HEK293 (cell line): ENCODE data around the gene HSD17B1.

Source experiments
- CTCF ChIA-PET: fragments of 350-600 bp; formaldehyde crosslinking; extraction: SDS; loops from one replicate; lab custom pipeline; 2021; ENCODE audit warnings: antibody characterized with exemption; lab: Yijun Ruan, JAX
- POLR2A ChIA-PET: fragments of 300-600 bp; formaldehyde crosslinking; extraction: SDS; loops from one replicate; lab custom pipeline; 2020; ENCODE audit warnings: antibody characterized with exemption, inconsistent platforms; lab: Yijun Ruan, JAX
- H3K27ac ChIP-seq: fragments of 200-500 bp; sonication (Bioruptor generic); 2 replicates; pipeline ENCODE4 v1.5.1; 2014; ENCODE audit warnings: low read depth, low read length, control low read depth, inconsistent platforms; ENCODE audit errors: extremely low read depth
- H3K36me3 ChIP-seq, 2 experiments: fragments of 200-500 bp in 1 of 2; sonication (Bioruptor generic) in 1 of 2; 1 replicate in 1 of 2; 2 replicates in 1 of 2; pipeline ENCODE4 v1.5.1; 2014 to 2017; ENCODE audit warnings: inconsistent platforms in 2 of 2, low read length in 2 of 2; ENCODE audit not compliant: control insufficient read depth in 2 of 2, insufficient read depth in 1 of 2
- H3K4me1 ChIP-seq: fragments of 200-500 bp; sonication (Bioruptor generic); 2 replicates; pipeline ENCODE4 v1.5.1; 2014; ENCODE audit warnings: mild to moderate bottlenecking, low read length, inconsistent platforms; ENCODE audit not compliant: control insufficient read depth, insufficient read depth
- H3K4me3 ChIP-seq: 2 replicates; pipeline ENCODE4 v1.5.1; 2011; ENCODE audit warnings: low read depth, mild to moderate bottlenecking, control low read depth, low read length, moderate library complexity
- H3K9me3 ChIP-seq: fragments of 200-500 bp; sonication (Bioruptor generic); 2 replicates; pipeline ENCODE4 v1.5.1; 2014; ENCODE audit warnings: low read depth, low read length, inconsistent platforms; ENCODE audit not compliant: control insufficient read depth, insufficient read depth
- KLF16 ChIP-seq: fragments of 450-650 bp; formaldehyde crosslinking; IDR thresholded peaks from 2 replicates; pipeline ENCODE4 v1.5.1; 2017; ENCODE audit warnings: missing biosample characterization, missing genetic modification characterization
- MYNN ChIP-seq: fragments of 450-650 bp; formaldehyde crosslinking; IDR thresholded peaks from 2 replicates; pipeline ENCODE4 v1.5.1; 2016; ENCODE audit warnings: missing biosample characterization, missing genetic modification characterization, borderline replicate concordance
- SCRT2 ChIP-seq: fragments of 450-650 bp; formaldehyde crosslinking; IDR thresholded peaks from 2 replicates; pipeline ENCODE4 v1.5.1; 2016; ENCODE audit warnings: missing biosample characterization, missing genetic modification characterization
- TCF7L2 ChIP-seq: IDR thresholded peaks from 2 replicates; pipeline ENCODE4 v1.6.1; 2011; ENCODE audit warnings: low read depth, mild to moderate bottlenecking, inconsistent platforms, low read length, moderate library complexity, borderline replicate concordance
- ZBTB6 ChIP-seq: fragments of 450-650 bp; formaldehyde crosslinking; IDR thresholded peaks from 2 replicates; pipeline ENCODE4 v1.5.1; 2017; ENCODE audit warnings: missing biosample characterization, missing genetic modification characterization
- ZNF138 ChIP-seq: fragments of 450-650 bp; formaldehyde crosslinking; IDR thresholded peaks from 2 replicates; pipeline ENCODE4 v1.5.1; 2016; ENCODE audit warnings: missing biosample characterization, missing genetic modification characterization, borderline replicate concordance
- ZNF184 ChIP-seq: fragments of 450-650 bp; IDR thresholded peaks from 2 replicates; pipeline ENCODE4 v1.5.1; 2018; ENCODE audit warnings: missing biosample characterization, mild to moderate bottlenecking, missing genetic modification characterization
- ZNF19 ChIP-seq: fragments of 450-650 bp; formaldehyde crosslinking; IDR thresholded peaks from 2 replicates; pipeline ENCODE4; 2016; ENCODE audit warnings: missing biosample characterization, missing genetic modification characterization, low read depth
- ZNF239 ChIP-seq: fragments of 450-650 bp; formaldehyde crosslinking; IDR thresholded peaks from 2 replicates; pipeline ENCODE4 v1.5.1; 2016; ENCODE audit warnings: missing biosample characterization, missing genetic modification characterization
- ZNF280C ChIP-seq: fragments of 450-650 bp; formaldehyde crosslinking; IDR thresholded peaks from 2 replicates; pipeline ENCODE4 v1.5.1; 2016; ENCODE audit warnings: missing biosample characterization, missing genetic modification characterization
- ZNF302 ChIP-seq: fragments of 450-650 bp; formaldehyde crosslinking; IDR thresholded peaks from 2 replicates; pipeline ENCODE4 v1.5.1; 2016; ENCODE audit warnings: missing biosample characterization, missing genetic modification characterization, low read depth
- ZNF341 ChIP-seq: fragments of 450-650 bp; formaldehyde crosslinking; IDR thresholded peaks from 2 replicates; pipeline ENCODE4; 2016; ENCODE audit warnings: low read depth, missing biosample characterization, missing genetic modification characterization
- ZNF394 ChIP-seq: fragments of 450-650 bp; formaldehyde crosslinking; IDR thresholded peaks from 2 replicates; pipeline ENCODE4 v1.5.1; 2016; ENCODE audit warnings: missing biosample characterization, missing genetic modification characterization, mild to moderate bottlenecking, moderate library complexity, borderline replicate concordance
- ZNF473 ChIP-seq: fragments of 450-650 bp; formaldehyde crosslinking; IDR thresholded peaks from 2 replicates; pipeline ENCODE4 v1.5.1; 2017; ENCODE audit warnings: missing biosample characterization, missing genetic modification characterization
- ZNF501 ChIP-seq: fragments of 450-650 bp; formaldehyde crosslinking; IDR thresholded peaks from 2 replicates; pipeline ENCODE4 v1.5.1; 2016; ENCODE audit warnings: missing biosample characterization, missing genetic modification characterization
- ZNF549 ChIP-seq: fragments of 450-650 bp; IDR thresholded peaks from 2 replicates; pipeline ENCODE4 v1.5.1; 2018; ENCODE audit warnings: missing biosample characterization, missing genetic modification characterization, mild to moderate bottlenecking, inconsistent platforms, moderate library complexity
- ZNF610 ChIP-seq: fragments of 450-650 bp; formaldehyde crosslinking; IDR thresholded peaks from 2 replicates; pipeline ENCODE4 v1.5.1; 2016; ENCODE audit warnings: missing biosample characterization, missing genetic modification characterization, borderline replicate concordance
- ZNF843 ChIP-seq: fragments of 450-650 bp; formaldehyde crosslinking; IDR thresholded peaks from 2 replicates; pipeline ENCODE4 v1.5.1; 2016; ENCODE audit warnings: missing biosample characterization, missing genetic modification characterization
- ZSCAN16 ChIP-seq: fragments of 450-650 bp; formaldehyde crosslinking; IDR thresholded peaks from 2 replicates; pipeline ENCODE4 v1.5.1; 2016; ENCODE audit warnings: missing biosample characterization, missing genetic modification characterization

HSD17B1 gene

GRCh38 chr17:42590886-42591285 lies 38.2 kb downstream of the HSD17B1 start (continued):
- TF ChIP-seq ZNF138 (tag by site-specific recombination), result no peak

GRCh38 chr17:42591411-42591810 lies 38.7 kb downstream of the HSD17B1 start:
- no peaks in the 10 kb centered on the region for H3K4me1 ChIP-seq
- no peak overlapping the region for H3K4me3 ChIP-seq
- ChIA-PET POLR2A (interaction anchor here (1.0 to 1.4 kb wide), 2 partner anchors 18 to 182 kb away, joined by 3 read pairs; partner anchors contain the start of genes RETREG3, TUBG1 and VPS25), CTCF (interaction anchor here (1.6 to 2.7 kb wide), 2 partner anchors 13 to 89 kb away, joined by 5 to 20 read pairs; partner anchors contain the start of gene PSMC3IP)
- H3K36me3 ChIP-seq, result peaks cover 40 to 66% of the 10 kb centered on the region in 2 experiments
- H3K27ac ChIP-seq, result no peak overlapping the region
- TF ChIP-seq ZNF501 (tag by site-specific recombination) (no peak), ZNF302 (tag by site-specific recombination) (no peak), ZNF610 (tag by site-specific recombination) (no peak), ZNF239 (tag by site-specific recombination) (no peak)
- H3K9me3 ChIP-seq, result no peaks in the 10 kb centered on the region

GRCh38 chr17:42596386-42596785 lies 43.7 kb downstream of the HSD17B1 start:
- Histone ChIP-seq H3K27ac (no peak overlapping the region), H3K4me3 (no peak overlapping the region), H3K4me1 (no peaks in the 10 kb centered on the region), H3K9me3 (no peaks in the 10 kb centered on the region), H3K36me3 (peaks cover 11 to 20% of the 10 kb centered on the region in 2 experiments)
- POLR2A ChIA-PET, result interaction anchor here (1.2 kb wide), 1 partner anchor 63 kb away, joined by 4 read pairs; the partner anchor contains the start of gene TUBG2
- CTCF ChIA-PET, result interaction anchor here (0.6 to 3.8 kb wide), 3 partner anchors 12 to 18 kb away, joined by 3 to 19 read pairs (median 3); partner anchors contain the start of gene TUBG1
- no peak for TF ChIP-seq ZNF549
- no peak for TF ChIP-seq ZNF19
- TF ChIP-seq ZNF184 (tag by site-specific recombination), result no peak
- TF ChIP-seq ZNF280C, result no peak
- no peak for TF ChIP-seq ZNF394
- no peak for TF ChIP-seq MYNN (tag by site-specific recombination)
- TF ChIP-seq ZNF473 (tag by site-specific recombination), result no peak
- TF ChIP-seq ZNF843 (tag by site-specific recombination), result no peak
- no peak for TF ChIP-seq KLF16 (tag by site-specific recombination)
- TF ChIP-seq ZSCAN16 (tag by site-specific recombination), result no peak
- TF ChIP-seq ZNF302 (tag by site-specific recombination), result no peak
- TF ChIP-seq ZBTB6 (tag by site-specific recombination), result no peak
- TF ChIP-seq ZNF341, result no peak
- TF ChIP-seq TCF7L2, result no peak
- TF ChIP-seq SCRT2 (tag by site-specific recombination), result no peak
